Measurements from ENCODE around the gene HSPBP1.

The HSPBP1 gene

DNA sequence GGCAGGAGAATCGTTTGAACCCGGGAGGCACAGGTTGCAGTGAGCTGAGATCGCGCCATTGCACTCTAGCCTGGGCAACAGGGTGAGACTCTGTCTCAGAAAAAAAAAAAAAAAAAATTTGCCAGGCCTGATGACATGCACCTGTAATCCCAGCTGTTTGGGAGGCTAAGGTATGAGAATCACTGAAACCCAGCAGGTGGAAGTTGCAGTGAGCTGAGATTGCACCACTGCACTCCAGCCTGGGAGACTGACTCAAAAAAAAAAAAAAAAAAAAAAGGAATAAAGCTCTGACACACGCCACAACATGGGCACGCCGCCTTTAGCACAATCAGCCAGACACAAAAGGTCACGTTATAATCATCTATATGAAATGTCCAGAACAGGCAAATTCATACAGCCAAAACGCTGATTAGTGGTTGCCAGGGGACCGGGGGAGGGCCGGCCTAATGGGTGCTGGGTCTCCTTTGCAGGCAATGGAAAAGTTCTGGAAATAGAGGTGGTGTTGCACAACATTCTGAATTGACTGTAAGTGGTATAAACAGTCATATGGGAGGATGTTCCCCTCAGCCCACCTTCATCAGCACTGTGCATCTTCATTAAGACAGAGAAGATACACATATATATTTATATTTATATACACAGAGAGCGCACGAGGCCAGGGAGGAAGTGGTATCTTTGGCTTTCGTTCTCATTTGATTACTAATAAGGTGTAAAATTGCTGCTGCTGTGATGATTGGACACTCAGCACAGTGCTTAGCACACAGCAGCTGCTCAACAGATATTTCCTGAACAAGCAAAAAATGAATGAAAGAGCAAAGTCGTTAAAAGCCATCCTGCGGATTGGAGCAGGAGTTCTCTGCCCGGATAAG lies 3.8 kb downstream of the HSPBP1 start:
- DNase-seq (ENCODE audit: low read depth in 3 of 3), result no peak

DNA sequence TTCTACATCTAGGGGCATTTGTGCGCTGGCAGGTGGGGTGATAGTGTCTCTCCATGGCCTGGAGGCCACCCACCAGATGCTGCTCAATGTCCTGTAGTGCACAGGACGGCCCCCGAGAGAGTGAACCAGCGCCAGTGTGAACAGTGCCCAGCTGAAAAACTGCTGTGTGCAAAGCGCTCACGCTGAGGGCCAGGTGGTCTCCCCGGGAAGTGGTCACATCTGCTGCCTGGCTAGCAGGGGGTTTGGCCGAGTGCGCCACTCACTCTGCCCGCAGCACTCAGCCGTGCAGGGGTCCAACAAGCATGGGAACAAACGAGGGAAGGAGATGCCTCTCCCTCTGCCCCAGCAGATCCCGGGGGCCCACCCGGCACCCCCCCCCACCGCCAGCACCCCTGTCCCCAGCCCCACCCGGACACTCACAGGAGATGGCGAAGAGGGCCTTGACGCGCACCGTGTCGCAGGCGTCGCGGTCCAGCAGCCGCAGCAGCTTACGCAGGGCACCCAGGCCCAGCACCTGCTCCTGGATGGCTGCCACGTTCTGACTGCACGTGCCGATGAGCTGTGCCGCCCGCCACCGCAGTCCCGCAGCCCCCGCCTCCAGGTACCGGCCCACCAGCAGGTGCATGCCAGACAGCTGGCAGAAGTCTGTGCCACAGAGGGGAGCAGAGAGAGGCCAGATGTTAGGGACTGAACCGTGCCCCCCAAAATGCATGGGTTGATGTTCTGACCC lies 5.8 kb downstream of the HSPBP1 start:
- no peak for DNase-seq (ENCODE audit: low read depth in 3 of 3)

DNA sequence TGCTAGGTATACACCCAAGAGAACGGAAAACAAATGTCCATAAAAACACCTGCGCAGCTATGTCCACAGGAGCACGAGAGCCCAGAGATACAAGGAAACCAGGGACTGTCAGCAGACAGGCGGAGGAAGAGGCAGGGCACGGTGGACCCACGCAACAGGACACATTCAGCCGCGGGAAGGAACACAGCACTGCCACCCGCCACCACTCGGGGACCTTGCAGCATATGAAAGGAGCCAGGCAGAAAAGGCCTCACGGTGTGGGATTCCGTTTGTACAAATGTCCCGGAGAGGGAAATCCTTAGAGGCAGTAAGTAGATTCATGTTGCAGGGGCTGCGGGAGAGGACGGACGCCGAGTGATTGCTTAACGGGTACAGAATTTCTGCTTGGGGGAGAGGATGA lies 7.8 kb downstream of the HSPBP1 start:
- DNase-seq (ENCODE audit: low read depth in 3 of 3), result no peak

DNA sequence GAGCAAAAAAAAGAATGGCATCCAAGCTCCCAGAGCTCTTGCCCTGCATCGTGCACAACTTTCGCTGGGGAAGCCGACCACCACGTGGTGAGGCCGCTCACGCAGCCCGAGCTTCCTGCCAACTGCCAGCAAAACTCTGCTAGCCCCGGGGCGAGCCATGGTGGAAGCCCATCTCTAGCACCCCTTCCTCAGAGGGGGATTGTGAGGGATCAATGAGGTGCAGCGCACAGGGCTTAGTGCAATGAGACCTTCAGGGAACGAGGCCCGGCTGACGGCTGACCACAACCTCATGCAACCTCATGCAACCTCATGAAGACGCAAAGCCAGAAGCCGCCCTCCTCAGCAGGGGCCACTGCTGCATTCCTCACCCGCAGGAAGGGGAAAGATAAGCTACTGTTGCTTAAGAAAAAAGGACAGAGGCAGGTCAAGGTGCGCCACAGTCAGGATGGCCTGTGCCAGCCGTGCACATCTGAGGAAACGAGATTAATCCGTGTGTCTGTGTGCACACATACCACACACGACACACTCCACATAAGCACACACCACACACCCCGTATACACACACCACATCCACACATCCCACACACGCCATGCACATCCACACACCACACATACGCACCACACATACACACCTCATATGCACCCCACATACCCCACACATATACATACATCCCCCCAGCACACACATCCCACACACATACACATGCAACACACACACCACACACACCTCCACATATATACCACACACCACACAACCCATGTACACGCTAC lies 9.6 kb downstream of the HSPBP1 start:
- no peak for DNase-seq (ENCODE audit: low read depth in 3 of 3)

DNA sequence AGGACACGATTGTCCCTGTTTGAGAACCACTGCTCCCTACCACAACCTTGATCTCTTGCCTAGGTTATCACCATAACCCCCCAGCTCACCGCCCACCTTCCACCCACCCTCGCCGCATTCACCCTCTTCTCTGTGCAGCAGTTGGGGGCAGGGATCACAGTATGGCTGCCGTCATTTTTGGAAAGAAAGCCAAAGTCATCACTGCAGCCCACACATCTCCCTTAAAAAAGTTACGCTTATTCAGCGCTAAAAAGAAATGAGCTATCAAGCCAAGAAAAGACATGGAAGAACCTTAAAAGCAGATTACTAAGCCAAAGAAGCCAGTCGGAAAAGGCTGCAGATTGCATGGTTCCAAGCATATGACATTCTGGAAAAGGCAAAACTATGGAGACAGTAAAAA lies 10.6 kb downstream of the HSPBP1 start:
- DNase-seq (ENCODE audit: low read depth in 3 of 3), result no peak

DNA sequence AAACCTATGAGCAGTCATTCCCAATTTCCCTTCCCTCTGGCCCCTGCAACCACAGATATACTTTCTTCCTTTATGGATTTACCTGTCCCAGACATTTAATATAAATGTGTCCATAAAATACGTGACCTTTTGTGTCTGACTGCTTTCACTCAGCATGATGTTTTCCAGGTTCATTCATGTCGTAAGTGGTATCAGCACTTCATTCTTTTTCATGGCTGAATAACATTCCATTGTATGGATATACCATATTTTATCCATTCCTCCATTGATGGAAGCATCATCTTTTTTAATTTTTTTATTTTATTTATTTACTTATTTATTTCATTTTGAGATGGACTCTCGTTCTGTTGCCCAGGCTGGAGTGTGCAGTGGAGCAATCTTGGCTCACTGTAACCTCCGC lies 13.1 kb downstream of the HSPBP1 start:
- no peak for DNase-seq (ENCODE audit: low read depth in 3 of 3)

DNA sequence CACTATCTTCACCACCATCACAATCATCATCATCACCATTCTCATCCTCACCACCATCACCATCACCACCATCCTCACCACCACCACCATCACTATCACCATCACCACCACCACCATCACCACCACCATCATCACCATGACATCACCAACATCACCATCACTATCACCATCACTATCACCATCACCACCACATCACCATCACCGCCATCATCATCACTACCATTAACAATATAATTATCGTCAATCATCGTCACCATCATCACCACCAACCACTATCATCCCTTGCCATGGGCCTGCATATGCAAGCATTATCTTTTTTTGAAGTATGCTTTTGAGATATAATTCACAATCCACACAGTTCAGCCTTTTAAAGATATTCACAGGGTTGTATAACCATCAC lies 13.5 kb downstream of the HSPBP1 start:
- DNase-seq (ENCODE audit: low read depth in 3 of 3), result no peak

DNA sequence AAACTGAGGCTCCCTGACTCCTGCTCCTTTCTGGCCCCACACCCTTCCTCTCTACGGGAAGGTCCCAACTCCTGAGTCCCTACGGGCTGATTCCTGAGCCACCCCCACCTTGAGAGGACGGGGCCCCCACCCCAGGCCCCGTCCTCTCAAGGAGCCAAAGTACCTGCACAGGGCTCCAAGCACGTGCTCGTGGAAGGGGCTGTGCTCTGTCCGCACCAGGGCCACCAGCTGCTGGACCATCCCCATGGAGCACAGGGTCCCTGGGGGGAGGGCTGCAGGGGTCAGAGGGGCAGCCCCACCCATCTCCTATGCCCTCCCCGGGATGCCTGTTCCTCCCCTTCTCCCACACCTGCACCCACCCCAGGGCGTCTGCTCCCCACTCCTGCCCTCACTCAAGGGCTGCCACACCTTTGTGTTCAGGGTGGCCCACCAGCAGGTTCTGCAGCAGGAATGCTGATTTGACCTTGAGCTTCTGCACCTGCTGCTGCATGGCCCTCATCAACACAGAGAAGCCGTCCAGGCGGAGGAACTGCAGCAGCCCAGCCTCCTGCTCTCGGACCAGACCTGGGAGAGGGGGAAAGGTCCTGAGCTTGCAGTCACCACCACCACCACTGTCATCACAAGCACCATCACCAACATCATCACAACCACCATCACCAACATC lies 14.1 kb downstream of the HSPBP1 start:
- DNase-seq (ENCODE audit: low read depth in 3 of 3), result no peak

DNA sequence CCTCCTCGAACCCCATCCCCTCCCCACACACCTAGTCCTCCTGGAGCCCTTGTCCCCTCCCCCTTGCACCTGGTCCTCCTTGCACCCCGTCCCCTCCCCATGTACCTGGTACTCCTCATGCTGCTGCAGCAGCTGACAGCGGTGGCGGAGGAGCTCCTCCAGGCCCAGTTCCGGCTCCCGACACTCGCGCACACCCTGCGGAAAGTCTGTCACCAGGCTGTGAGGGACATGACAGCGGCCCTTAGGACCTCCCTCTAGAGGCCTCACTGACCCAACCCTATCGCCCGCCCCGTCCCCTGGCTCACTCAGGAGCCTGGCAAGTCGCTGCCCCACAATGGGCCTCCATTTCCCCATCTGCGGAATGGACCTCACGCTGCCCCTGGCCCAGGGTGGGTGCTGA lies 14.7 kb downstream of the HSPBP1 start:
- DNase-seq (ENCODE audit: low read depth in 3 of 3), result no peak

DNA sequence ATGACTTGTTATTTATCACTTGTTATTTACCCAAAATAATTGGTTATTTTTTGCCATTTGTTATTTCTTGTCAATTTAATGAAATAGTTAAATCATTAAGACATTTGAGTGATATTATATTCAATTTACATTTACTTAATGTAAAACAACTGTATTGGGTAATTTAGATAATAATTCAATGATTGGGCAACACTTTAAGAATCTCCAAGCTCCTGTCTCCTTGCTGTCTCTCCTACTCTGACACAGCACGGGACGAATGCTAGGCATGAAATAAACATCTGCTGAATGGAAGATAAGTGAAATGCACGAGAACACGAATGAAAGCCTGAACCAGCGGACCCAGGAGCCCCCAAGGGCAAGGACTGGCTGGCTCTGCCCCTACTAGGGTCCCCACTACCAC lies 15.4 kb downstream of the HSPBP1 start:
- no peak for DNase-seq (ENCODE audit: low read depth in 3 of 3)

DNA sequence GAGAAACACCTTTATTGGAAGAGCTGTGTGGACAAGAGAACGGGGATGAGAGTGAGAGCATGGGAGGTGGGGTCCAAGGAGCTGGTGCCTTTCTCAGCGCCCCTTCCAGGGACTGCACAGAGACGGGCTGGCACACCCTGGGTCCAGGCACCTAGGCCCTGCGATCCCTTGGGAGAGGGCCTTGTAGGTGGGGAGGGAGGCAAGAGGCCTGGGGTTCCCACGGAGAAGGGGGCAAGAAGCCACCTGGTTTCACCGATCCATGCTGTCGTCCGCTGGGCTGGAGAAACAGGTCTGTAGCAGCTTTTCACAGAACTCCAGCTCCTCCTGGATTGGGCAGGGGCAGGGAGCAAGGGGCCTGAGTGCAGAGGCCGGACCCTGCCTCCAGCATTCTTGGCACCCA lies 17.6 kb downstream of the HSPBP1 start:
- no peak for DNase-seq (ENCODE audit: low read depth in 3 of 3)

DNA sequence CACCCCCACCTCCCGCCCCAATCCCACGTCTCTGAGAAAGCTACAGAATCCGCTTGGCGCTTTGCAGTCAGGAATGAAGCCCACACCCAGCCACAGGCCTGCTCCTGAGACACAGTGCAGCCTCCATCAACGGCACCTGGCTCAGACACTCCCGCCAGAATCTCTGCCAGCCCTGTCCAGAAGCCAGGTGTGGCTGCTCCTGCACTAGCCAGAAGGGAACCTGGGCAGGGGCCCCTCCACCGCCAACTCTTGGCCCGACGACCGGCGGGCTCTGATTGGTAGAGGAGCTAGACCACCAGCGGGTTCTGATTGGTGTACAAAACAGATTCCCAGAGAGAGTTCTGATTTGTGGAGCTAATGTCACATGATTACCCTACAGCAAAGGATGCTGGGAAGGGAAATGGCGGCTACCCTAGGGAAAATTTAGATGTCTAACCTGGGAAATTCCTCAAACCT lies 18.2 kb downstream of the HSPBP1 start:
- no peak for DNase-seq (ENCODE audit: low read depth in 3 of 3)

DNA sequence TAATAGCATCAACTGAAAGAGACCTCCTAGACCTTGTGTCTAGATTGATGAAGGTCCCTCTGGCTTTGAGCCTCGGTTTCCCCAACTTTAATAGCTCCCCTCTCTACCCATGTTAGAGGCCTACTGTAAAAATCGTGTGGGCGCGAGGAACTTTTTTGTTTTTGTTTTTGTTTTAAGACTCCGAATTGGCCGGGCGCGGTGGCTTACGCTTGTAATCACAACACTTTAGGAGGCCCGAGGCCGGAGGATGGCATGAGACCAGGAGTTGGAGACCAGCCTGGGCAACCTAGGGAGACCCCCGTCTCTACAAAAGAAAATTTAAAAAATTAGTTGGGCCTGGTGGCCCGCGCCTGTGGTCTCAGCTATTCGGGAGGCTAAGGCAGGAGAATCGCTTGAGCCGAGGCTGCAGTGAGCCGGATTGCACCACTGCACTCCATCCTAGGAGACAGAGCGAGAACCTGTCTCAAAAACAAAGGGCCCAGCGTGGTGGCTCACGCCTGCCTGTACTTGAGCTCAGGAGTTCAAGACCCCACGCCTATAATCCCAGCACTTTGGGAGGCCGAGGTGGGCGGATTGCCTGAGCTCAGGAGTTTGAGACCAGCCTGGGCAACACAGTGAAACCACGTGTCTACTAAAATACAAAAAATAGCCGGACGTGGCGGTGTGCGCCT lies 20.2 kb downstream of the HSPBP1 start:
- no peak for DNase-seq (ENCODE audit: low read depth in 3 of 3)

DNA sequence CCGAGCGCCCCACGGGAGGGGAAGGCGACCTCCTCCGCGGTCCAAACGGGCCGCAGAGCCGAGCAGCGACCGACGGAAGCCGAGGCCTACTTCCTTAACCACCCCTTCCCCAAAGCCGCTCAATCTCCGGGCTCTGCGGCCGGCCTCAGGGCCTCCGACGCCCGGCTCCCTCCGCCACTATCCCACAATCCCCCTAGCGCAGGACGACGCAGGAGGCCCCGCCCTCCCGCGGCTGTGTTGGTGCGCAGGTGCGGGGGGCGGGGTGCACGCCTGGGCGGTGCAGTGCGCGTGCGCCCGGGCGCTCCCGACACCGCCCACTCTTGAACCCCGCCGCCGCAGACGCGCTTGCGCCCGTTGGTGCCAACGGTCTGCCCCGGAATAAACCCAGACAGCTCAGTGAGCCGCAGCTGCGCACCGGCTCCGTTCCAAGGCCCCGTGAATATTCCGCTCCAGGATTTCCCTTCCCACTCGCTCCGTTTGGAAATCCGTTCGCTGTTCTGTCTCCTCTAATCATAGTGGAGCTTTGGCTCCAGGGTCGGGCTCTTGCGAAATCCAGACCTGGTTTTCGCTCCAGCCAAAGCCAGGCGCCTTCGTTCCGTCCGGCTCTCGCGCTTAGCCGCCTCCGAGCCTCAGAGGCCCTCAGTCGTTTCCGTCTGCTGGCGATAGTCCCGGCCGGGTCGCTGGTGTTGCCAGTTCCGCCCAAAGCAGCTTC lies 20.9 kb downstream of the HSPBP1 start, which contains the start of gene PPP6R1:
Gene PPP6R1 (minus strand): TSS at position 190 of the 712 bp plus-strand sequence. CDS start 11,914 bp downstream, outside the sequence.
- DNase-seq (ENCODE audit: low read depth in 3 of 3), result peak; percentile 91 to 94 (median 93)

DNA sequence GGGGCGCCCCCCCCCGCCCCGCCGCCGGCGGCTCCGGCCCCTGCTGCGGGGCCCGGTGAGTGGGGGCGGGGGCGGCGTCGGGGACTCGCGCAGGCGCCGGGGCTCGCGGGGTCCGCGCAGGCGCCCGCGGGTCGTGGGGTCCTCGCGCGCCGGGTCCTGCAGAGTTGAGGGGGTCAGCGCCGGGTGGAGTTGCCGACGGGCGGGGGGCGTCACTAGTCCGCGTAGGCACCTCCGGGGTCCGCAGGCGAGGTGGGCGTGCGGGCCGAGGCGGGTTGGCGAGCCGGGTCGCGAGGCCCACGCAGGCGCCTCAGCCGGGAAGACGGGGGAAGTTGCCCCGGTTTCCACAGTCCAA lies 21.5 kb downstream of the HSPBP1 start:
- DNase-seq (ENCODE audit: low read depth in 3 of 3), result no peak

DNA sequence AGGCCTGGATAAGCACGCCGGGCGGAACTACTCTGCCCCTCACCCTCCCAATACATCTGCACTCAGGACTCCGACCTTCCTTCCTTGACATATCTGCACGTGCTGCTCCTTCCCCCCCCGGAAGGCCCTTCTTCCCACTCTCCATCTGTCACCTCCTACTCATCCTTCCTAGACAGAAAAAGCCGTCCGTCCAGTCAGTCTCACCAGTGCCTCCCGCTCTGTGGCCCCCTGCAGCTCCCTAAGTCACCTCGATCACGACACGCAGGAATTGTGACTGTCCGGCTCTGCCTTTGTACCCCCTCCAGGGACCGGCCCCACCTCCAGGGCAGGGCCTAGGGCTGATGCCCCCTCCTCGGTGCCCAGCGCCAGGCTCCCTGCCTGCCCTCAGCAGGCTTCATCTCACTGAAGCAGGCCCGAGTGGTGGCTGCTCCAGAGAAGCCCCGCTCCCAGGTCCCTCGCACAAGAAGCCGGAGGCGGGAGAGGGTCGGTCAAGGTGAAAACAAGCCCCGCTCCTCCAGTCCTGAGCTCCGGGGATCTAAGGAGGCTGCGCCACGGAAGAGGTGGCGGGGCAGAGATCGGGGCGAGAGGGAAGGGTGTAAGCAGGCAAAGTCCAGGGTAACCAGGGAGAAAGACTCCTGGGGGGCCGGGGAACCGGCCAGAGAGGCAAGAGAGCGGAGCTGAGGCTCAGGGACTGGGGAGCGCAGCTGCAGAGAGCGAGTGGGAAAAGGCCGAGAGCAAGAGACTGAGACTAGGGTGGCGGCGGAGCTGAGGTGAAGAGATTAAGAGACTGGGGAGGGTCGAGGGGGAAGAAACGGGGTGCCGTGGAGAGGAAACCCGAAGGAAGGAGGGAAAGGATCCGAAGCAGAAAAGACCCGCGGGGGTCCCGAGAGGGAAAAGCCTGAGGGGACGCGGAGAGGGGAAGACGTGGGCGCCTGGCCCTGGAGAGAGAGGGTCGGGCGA lies 22.2 kb downstream of the HSPBP1 start:
- DNase-seq (ENCODE audit: low read depth in 3 of 3), result peak in 1 of 3 donors; percentile 21

DNA sequence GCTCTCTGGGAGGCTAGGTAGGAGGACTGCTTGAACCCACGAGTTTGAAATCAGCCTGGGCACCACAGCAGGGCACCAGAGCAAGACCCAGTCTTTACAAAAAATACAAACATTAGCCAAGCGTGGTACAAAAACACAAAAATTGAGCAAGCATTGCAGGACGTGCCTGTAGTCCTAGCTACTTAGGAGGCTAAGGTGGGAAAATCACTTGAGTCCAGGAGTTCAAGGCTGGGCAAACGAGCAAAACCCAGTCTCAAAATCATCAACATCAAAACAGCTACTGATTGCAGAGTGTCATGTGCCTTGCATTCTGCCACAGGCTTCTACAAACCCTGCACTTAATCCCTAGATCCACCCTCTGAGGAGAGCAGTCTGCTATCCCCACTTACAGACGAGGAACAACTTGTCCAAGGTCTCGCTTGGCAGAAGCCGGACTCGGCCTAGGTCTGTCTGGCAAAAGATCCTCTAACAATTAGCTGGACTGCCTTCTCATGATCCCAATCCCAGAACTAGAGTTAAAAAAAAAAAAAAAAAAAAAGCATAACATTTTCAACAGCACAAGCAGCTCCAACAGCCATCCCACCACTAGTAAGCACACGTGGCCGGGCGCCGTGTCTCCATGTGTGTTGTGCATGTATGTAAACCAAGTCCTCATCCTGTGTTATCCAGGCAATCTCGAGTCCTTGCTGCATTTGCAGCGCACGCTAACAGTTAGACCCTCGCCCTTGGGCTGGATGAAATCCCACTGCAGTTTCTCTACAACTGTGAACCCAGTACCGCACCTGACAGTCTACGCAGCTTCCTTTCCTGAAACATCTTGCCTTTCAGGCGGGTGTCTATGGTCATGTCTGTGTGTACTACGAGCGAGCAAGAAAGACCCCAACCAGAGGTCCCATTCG lies 23.1 kb downstream of the HSPBP1 start:
- DNase-seq (ENCODE audit: low read depth in 3 of 3), result no peak

All from stimulated activated CD4-positive, alpha-beta T cell treated with anti-CD3 and anti-CD28 coated beads, TNF-alpha, amount 100 ng/mL, for 48 hours (primary cell).